Fibroblast of skin of right quadriceps (primary cell): ENCODE data around the gene PHACTR1.
"Not testable (repeated sequence)": the region's sequence is repeated elsewhere in the genome, so short reads cannot be mapped to it uniquely, and the experiment has no call there.

Experiments used
- DNase-seq: peaks from one replicate; pipeline ENCODE4 v3.0.0-alpha.2; 2013

The PHACTR1 gene

DNA sequence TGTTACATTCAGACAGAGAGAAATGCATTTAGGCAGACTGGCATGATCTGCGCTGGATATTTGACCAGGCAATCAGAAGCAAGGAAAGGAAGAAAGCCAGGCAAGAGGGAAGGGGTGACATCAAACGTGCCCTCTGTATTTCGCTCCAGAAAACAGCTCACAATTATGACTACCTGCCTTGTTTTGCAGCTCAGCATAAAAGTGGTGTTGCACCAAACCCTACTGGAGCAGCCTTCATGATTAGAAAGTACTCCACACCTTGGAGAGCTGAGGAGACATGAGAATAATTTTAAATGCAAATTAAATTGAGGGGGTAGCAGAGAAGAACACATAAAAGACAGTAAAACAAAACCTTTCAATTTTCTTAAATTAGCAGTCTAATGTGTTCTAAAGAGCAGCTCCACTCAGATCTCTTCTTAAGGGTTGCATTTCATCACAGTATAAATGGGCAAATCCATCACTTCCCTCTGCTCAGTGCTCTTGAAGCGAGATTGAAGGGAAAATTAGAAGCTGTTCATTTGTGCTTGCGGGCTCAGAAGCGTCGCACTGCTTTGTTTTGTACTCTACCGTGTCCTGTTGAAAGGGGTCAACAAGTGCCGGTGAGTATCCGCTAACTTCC, at the start of gene PHACTR1:
TSS of gene PHACTR1 (plus strand) at position 470 of the 619 bp plus-strand sequence.
- no peak for DNase-seq

DNA sequence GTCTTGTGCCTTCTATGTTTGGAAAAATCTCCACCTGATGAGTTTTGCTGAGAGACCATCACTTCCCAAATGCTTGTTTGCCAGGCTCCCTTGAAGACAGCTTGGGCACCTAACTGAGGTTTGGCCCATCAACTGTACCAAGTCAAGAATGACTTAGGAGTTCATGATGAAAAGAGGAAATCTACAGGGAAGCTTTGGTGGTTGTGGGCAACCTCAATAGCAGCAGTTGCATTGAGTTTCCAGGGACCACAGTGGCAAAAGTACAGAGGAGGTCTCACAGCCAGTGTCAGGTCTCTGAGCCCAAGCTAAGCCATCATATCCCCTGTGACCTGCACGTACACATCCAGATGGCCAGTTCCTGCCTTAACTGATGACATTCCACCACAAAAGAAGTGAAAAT, 49.7 kb upstream of the PHACTR1 start:
- no peak for DNase-seq

- no peak for DNase-seq
These were observed 40.6 kb upstream of the PHACTR1 start for GRCh38 chr6:12675931-12676330.

DNA sequence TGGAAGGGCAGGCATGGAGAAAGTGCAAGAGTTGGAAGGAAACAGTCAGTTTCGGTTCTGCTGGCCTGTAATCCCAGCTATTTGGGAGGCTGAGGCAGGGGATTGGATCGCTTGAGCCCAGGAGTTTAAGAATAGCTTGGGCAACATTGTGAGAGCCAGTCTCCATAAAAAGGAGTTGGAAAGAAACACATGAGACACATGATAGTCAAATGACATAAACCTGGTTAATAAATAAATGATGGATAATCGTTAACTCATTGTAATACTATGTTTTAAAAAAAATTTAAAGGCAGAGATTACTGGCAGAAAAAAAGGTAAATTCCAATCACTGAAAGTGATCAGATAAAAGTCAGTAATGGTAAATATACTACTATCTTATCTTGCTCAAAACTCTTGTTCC, 37.2 kb upstream of the PHACTR1 start:
- DNase-seq: no peak

GRCh38 chr6:12693122-12693521, 23.4 kb upstream of the PHACTR1 start:
- DNase-seq: no peak

- DNase-seq: no peak
These were observed 18.3 kb upstream of the PHACTR1 start for GRCh38 chr6:12698298-12698697.

GRCh38 chr6:12704946-12705345, 11.6 kb upstream of the PHACTR1 start:
- DNase-seq: no peak

DNA sequence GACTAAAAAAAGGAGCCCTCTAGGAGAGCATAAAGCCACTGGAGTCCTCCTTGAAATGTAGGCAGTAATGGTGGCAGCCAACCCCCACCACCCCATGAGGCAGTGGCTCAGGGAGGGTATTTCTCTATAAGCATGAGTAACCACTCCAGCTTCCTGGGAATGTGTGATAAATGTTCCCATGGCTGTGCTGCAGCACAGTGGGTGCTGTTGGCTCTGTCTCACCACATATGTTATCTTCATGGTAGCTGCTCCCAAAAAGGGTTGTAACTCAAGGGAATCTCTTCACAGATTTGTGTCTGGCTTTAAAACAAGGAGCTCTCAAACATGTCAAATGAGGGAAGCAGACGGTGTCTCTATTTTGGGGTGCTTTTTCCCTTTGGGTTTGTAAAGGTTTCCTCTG, 7.5 kb upstream of the PHACTR1 start:
- peak; percentile 87 for DNase-seq

GRCh38 chr6:12709556-12710232, 6.9 kb upstream of the PHACTR1 start:
- peak; percentile 77 for DNase-seq

- no peak for DNase-seq
These were observed 5.6 kb upstream of the PHACTR1 start for GRCh38 chr6:12710921-12711320.

DNA sequence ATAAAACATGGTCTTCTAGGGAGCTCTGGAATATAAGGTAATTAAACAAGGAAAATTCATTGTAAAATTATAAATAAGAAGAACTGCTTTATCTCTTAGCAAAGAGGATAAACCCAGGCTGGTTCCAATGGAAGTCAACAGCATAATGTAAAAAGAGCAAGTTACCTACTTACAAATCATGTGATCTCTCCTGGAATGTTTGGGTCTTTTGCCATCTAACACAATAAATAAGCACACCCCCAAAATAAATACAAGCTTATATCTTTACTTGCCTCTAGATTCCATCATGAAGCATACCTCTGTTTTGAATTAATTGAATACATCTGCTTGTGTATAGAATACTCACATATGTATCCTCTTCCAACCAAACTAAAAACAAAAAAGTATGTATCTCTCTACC, 2.5 kb upstream of the PHACTR1 start:
- peak; percentile 6 for DNase-seq

GRCh38 chr6:12715437-12715836, 1.1 kb upstream of the PHACTR1 start:
- no peak for DNase-seq

DNA sequence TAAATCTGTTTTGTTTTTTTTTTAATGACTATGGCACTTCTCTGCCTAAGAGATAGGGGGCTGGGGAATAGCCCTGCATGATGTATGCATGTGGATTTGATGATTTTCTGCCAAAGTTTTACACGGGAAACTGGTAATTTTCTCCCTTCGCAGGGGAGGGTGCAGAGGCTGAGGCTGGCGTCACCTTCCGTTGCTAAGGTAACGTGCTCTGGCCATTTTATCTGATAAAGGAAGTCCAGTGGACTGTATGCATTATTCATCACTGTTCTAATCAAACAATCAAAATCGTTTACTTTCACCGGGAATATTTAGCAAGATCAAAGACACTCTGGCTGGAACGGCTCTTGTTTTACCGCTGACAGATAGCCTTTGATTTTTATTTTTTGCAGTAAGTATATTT, 789 bp downstream of the PHACTR1 start:
- DNase-seq: peak; percentile 14

- peak; percentile 85 for DNase-seq
These were observed 1.4 kb downstream of the PHACTR1 start for GRCh38 chr6:12718015-12718414.

DNA sequence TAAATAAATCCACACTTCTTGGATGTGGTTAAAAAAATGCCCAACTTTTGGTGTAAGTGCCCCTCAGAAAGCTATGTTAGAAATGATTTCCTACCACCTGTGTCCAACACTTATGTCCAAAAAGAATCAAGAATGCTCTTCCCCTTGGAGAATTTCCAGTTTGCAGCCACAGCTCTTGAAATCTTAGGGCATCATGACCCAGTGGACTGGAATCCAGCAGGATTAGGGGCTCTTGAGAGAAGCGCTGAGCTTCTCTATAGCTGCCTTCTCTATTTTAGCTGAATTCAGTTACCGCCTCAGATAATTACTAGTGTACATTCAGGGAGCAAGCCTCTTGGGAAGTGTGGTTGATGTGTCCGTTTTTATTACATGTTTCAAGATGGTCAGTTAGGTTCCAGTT, 2.5 kb downstream of the PHACTR1 start:
- DNase-seq: peak; percentile 9

DNA sequence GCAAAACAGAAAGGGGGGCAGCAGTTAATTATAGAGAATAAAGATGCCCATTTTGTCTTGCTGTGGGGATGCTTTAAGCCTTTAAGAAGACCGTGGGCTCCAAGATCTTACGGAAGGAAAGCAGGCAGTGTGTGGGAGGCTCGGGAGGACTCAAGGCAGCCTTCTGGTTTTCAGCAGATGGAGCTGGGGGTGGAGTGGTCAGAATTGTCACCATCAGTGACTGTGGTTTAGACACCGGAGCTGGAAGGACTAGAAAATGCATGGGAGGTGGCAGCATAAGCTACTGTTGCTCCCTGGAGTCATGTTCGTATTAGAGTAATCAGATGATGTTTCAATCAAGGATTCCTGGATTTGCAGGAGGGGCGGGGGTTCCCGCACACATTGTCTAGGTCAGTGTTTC, 3.7 kb downstream of the PHACTR1 start:
- DNase-seq: no peak

DNA sequence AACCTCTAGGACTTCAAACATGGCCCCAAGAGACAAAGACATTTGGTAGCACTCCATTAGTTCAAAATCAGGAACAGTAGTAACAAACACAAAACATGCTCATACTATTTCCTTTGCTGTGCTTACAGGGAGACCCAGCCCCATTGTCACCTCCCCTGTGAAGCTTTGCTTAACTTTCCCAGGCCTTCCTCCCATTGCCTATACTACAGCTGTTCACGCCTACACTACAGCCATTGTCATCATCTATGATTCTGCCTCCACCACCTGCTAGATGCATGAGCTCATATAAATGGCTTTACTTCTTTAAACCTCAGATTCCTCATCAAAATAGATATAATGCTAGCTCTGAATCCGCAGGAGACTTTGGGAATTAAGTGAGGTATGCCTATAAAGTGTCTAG, 8.7 kb downstream of the PHACTR1 start:
- DNase-seq: no peak

GRCh38 chr6:12729467-12729866, 12.9 kb downstream of the PHACTR1 start:
- no peak for DNase-seq

GRCh38 chr6:12730809-12731208, 14.2 kb downstream of the PHACTR1 start:
- DNase-seq: not testable (repeated sequence)

DNA sequence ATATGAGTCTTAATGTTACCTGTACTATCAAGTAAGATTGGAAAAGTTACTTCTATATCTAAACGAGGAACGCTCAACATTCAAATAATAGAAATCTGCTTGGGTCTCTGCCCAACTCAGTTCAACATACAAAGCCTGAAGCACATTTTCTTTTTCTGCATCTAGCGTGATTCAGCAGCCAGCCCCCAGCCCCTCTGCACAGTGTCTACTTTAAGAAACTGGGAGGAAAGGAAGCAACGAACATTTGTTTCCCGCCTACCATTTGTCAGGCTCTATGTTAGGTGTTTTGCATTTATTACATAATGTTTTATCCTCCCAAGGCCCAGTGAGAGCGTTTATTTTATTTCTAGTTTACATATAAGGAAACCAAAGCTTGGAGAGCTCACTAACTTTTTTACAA, 17.3 kb downstream of the PHACTR1 start:
- no peak for DNase-seq

- DNase-seq: no peak
These were observed 19.2 kb downstream of the PHACTR1 start for GRCh38 chr6:12735786-12736185.

- no peak for DNase-seq
These were observed 31.8 kb downstream of the PHACTR1 start for GRCh38 chr6:12748411-12748810.

- DNase-seq: no peak
These were observed 32.4 kb downstream of the PHACTR1 start for GRCh38 chr6:12748815-12749521.
